ENCODE data around the gene CD300A. TPM values are rescaled to one million over a fixed set of nuclear protein-coding genes. Genes with fewer than 3 reads are reported as not detected.

Gene CD300A
- total RNA-seq, 1 donor from 2014 or later = 0.71 TPM

- H3K27ac Mint-ChIP-seq = no peak overlapping the region
- no peak for TF ChIP-seq CTCF (IDR thresholded peaks at IDR 0.05)
- intact Hi-C loops (cut with micrococcal nuclease) = loop anchor here (1.0 to 10.0 kb wide), 3 partner anchors 39 to 1016 kb away; no protein-coding TSS in a partner anchor
- DNase-seq (no peak), ATAC-seq (ENCODE audit: low read depth) (no peak)
- peaks cover 18% of the 10 kb centered on the region for H3K27me3 Mint-ChIP-seq
- H3K36me3 Mint-ChIP-seq (ENCODE audit: low read depth) = no peaks in the 10 kb centered on the region
- H3K4me3 Mint-ChIP-seq = no peak overlapping the region
- CTCF ChIA-PET = interaction anchor here (1.2 kb wide), 1 partner anchor 72 kb away, joined by 4 read pairs; no protein-coding TSS in a partner anchor
- H3K9me3 Mint-ChIP-seq = no peaks in the 10 kb centered on the region
- POLR2A ChIA-PET = no interaction called here
- peaks cover 3% of the 10 kb centered on the region for H3K4me1 Mint-ChIP-seq
Observed at GRCh38 chr17:74450925-74451403, 15.5 kb upstream of the CD300A start.

- no peak overlapping the region for H3K27ac Mint-ChIP-seq
- H3K27me3 Mint-ChIP-seq = peaks cover 18% of the 10 kb centered on the region
- DNase-seq = no peak
- intact Hi-C loops (cut with micrococcal nuclease) = loop anchor here (5.0 to 10.0 kb wide), 2 partner anchors 39 to 1017 kb away; no protein-coding TSS in a partner anchor
- CTCF ChIA-PET = interaction anchor here (1.2 kb wide), 1 partner anchor 72 kb away, joined by 4 read pairs; no protein-coding TSS in a partner anchor
- no peaks in the 10 kb centered on the region for H3K36me3 Mint-ChIP-seq (ENCODE audit: low read depth)
- H3K4me3 Mint-ChIP-seq = no peak overlapping the region
- no peak for TF ChIP-seq CTCF (IDR thresholded peaks at IDR 0.05)
- peaks cover 3% of the 10 kb centered on the region for H3K4me1 Mint-ChIP-seq
- no peak for ATAC-seq (ENCODE audit: low read depth)
- H3K9me3 Mint-ChIP-seq = no peaks in the 10 kb centered on the region
- POLR2A ChIA-PET = no interaction called here
Observed at GRCh38 chr17:74451557-74451956, 14.9 kb upstream of the CD300A start.

GRCh38 chr17:74452033-74452840 is 14.2 kb upstream of the CD300A start:
- ATAC-seq (ENCODE audit: low read depth) = no peak
- H3K4me3 Mint-ChIP-seq = no peak overlapping the region

GRCh38 chr17:74452841-74453661 is 13.4 kb upstream of the CD300A start:
- H3K4me1 Mint-ChIP-seq = peaks cover 6% of the 10 kb centered on the region

More at GRCh38 chr17:74452033-74452840, 14.2 kb upstream of the CD300A start:
- intact Hi-C loops (cut with micrococcal nuclease) = loop anchor here (5.0 to 10.0 kb wide), 2 partner anchors 40 to 1017 kb away; no protein-coding TSS in a partner anchor
- ChIA-PET CTCF (no interaction called here), POLR2A (no interaction called here)
- Mint-ChIP-seq H3K9me3 (no peaks in the 10 kb centered on the region), H3K36me3 (ENCODE audit: low read depth) (no peaks in the 10 kb centered on the region), H3K4me1 (peaks cover 2% of the 10 kb centered on the region), H3K27ac (no peak overlapping the region), H3K27me3 (peaks cover 21% of the 10 kb centered on the region)
- no peak for DNase-seq
- TF ChIP-seq CTCF (IDR thresholded peaks at IDR 0.05) = no peak

More at GRCh38 chr17:74452841-74453661, 13.4 kb upstream of the CD300A start:
- DNase-seq (no peak), ATAC-seq (ENCODE audit: low read depth) (no peak)
- intact Hi-C loops (cut with micrococcal nuclease) = loop anchor here (5.0 to 10.0 kb wide), 2 partner anchors 41 to 1018 kb away; no protein-coding TSS in a partner anchor
- H3K27ac Mint-ChIP-seq = no peak overlapping the region
- H3K27me3 Mint-ChIP-seq = peaks cover 19% of the 10 kb centered on the region
- H3K36me3 Mint-ChIP-seq (ENCODE audit: low read depth) = no peaks in the 10 kb centered on the region
- CTCF ChIA-PET = interaction anchor here (0.8 to 1.2 kb wide), 2 partner anchors 36 to 80 kb away, joined by 4 to 7 read pairs; no protein-coding TSS in a partner anchor
- POLR2A ChIA-PET = interaction anchor here (1.2 kb wide), 2 partner anchors 23 to 73 kb away, joined by 3 to 13 read pairs; no protein-coding TSS in a partner anchor
- H3K9me3 Mint-ChIP-seq = no peaks in the 10 kb centered on the region
- TF ChIP-seq CTCF (IDR thresholded peaks at IDR 0.05) = no peak
- H3K4me3 Mint-ChIP-seq = peak overlapping the region; percentile 50
